AG04449 (cell line): ENCODE measurements around the gene ETFB.

Source experiments
- CTCF ChIA-PET: fragments of 350-600 bp; formaldehyde crosslinking; extraction: SDS; loops from one replicate; lab custom pipeline; 2021; ENCODE audit warnings: antibody characterized with exemption; lab: Yijun Ruan, JAX
- POLR2A ChIA-PET: fragments of 400-600, 350-600 bp; formaldehyde crosslinking; extraction: SDS; loops from one replicate; lab custom pipeline; 2020; ENCODE audit warnings: antibody characterized with exemption, inconsistent platforms; lab: Yijun Ruan, JAX
- DNase-seq: peaks from one replicate; pipeline ENCODE4 v3.0.0-alpha.2; 2010; ENCODE audit warnings: low read depth, low spot score
- H3K4me3 ChIP-seq: 2 replicates; pipeline ENCODE4 v1.5.1; 2011; ENCODE audit warnings: low read depth, mild to moderate bottlenecking, control low read depth, low read length
- CTCF ChIP-seq: IDR thresholded peaks from one replicate; pipeline ENCODE4 v1.5.1; 2011; ENCODE audit warnings: mild to moderate bottlenecking, moderate library complexity, low read length, control low read depth, inconsistent platforms; ENCODE audit not compliant: insufficient read depth; ENCODE audit errors: missing control alignments

ETFB gene

GRCh38 chr19:51391073-51391611 lies 25.0 kb upstream of the ETFB start:
- no peak for DNase-seq
- no peak overlapping the region for H3K4me3 ChIP-seq
- ChIA-PET CTCF (no interaction called here), POLR2A (no interaction called here)
- TF ChIP-seq CTCF, result no peak

- DNase-seq, result no peak
- no peak overlapping the region for H3K4me3 ChIP-seq
- CTCF ChIA-PET, result no interaction called here
- no peak for TF ChIP-seq CTCF
- POLR2A ChIA-PET, result no interaction called here
Observed at GRCh38 chr19:51389143-51389542, 23.0 kb upstream of the ETFB start.

- DNase-seq, result no peak
- no peak within 1 kb of the TSS for H3K4me3 ChIP-seq
- CTCF ChIA-PET, result no interaction called here
- no peak for TF ChIP-seq CTCF
- POLR2A ChIA-PET, result interaction anchor here (1.1 kb wide), 1 partner anchor 20 kb away, joined by 4 read pairs; no protein-coding TSS in a partner anchor
Observed at GRCh38 chr19:51387924-51388389, 21.8 kb upstream of the ETFB start, which contains the start of gene LIM2. LIM2 (minus strand) TSS chr19:51387974; CDS start chr19:51387443, 531 bp downstream.

- H3K4me3 ChIP-seq, result no peak overlapping the region
- TF ChIP-seq CTCF, result no peak
- POLR2A ChIA-PET, result interaction anchor here (1.1 kb wide), 1 partner anchor 19 kb away, joined by 4 read pairs; no protein-coding TSS in a partner anchor
- DNase-seq, result no peak
- CTCF ChIA-PET, result no interaction called here
Observed at GRCh38 chr19:51386882-51387520, 20.8 kb upstream of the ETFB start.

- no peak for TF ChIP-seq CTCF
- DNase-seq, result no peak
- no peak overlapping the region for H3K4me3 ChIP-seq
- ChIA-PET POLR2A (no interaction called here), CTCF (no interaction called here)
Observed at GRCh38 chr19:51382004-51382403, 15.8 kb upstream of the ETFB start.

- DNase-seq, result no peak
- POLR2A ChIA-PET, result no interaction called here
Observed at GRCh38 chr19:51380379-51380778, 14.2 kb upstream of the ETFB start.

More at GRCh38 chr19:51380379-51380778, 14.2 kb upstream of the ETFB start:
- CTCF ChIA-PET, result no interaction called here
- no peak for TF ChIP-seq CTCF
- no peak overlapping the region for H3K4me3 ChIP-seq
